Gastroesophageal sphincter (tissue), 3 donors: Measurements from ENCODE around the gene MPO.

Experiments
- POLR2A ChIP-seq, 2 donors: fragments of 450-650 bp; IDR thresholded peaks; one replicate each; pipeline ENCODE4 v1.6.1; 2017; ENCODE audit warnings: antibody characterized with exemption in 2 of 2, mild to moderate bottlenecking in 2 of 2, moderate library complexity in 1 of 2
- POLR2AphosphoS5 ChIP-seq: sonication (generic); formaldehyde crosslinking; IDR thresholded peaks from one replicate; pipeline ENCODE4 v1.6.1; 2017; ENCODE audit warnings: antibody characterized with exemption
- TF ChIP-seq, protein P1 (sequence below), 4 experiments: fragments of 200-600 bp in 2 of 4; fragments of 450-650 bp in 2 of 4; sonication (generic) in 1 of 4; IDR thresholded peaks; one replicate each; pipeline ENCODE4 v1.5.1; 2017 to 2019; ENCODE audit warnings: antibody characterized with exemption in 4 of 4, mild to moderate bottlenecking in 2 of 4, moderate library complexity in 2 of 4

DNA sequence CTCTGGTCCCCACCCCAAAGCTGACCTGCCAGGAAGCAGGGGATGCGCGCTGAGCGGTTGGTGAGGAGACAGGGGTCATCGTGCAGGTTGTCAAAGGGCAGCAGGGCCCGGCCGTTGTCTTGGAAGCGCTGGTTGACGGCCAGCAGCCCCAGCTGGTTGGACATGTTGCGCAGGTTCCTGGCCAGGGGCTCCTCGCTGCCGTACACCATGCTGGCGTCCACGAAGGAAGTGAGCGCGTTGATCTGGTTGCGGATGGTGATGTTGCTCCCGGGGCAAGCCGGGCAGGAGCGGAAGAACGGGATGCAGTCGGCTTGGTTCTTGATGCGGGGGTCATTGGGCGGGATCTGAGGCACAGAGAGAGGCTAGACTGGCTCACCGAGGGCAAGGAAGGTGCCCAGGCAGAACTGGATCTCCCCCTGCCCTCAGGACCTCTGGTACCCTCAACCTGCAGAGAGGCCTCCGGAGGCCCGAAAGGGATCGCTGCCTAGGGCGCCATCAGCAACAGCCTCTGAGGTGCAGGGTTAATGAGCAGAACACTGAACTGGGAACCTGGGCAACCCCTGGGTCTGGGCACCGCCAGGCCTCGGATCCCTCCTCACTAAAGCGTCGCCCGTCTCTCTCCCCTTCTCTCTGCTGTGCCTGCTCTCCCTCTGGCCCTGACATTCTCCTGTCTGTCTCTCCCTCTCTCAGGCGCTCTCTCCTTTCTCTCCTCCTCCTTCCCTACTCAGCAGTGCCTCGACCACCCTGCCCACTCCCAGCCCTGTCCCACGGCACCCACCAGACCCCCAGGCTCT, 2.7 kb downstream of the MPO start:
- TF ChIP-seq, protein P1, sequence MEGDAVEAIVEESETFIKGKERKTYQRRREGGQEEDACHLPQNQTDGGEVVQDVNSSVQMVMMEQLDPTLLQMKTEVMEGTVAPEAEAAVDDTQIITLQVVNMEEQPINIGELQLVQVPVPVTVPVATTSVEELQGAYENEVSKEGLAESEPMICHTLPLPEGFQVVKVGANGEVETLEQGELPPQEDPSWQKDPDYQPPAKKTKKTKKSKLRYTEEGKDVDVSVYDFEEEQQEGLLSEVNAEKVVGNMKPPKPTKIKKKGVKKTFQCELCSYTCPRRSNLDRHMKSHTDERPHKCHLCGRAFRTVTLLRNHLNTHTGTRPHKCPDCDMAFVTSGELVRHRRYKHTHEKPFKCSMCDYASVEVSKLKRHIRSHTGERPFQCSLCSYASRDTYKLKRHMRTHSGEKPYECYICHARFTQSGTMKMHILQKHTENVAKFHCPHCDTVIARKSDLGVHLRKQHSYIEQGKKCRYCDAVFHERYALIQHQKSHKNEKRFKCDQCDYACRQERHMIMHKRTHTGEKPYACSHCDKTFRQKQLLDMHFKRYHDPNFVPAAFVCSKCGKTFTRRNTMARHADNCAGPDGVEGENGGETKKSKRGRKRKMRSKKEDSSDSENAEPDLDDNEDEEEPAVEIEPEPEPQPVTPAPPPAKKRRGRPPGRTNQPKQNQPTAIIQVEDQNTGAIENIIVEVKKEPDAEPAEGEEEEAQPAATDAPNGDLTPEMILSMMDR (IDR thresholded peaks at IDR 0.05): no peak
- TF ChIP-seq POLR2A (IDR thresholded peaks at IDR 0.05) (no peak), POLR2AphosphoS5 (no peak)
